ENCODE data around the gene TRIP12.

The TRIP12 gene

GRCh38 chr2:229740279-229740678, 181.5 kb downstream of the TRIP12 start:
- H2AFZ ChIP-seq (ENCODE audit: low read depth, low read length), result no peak overlapping the region

DNA sequence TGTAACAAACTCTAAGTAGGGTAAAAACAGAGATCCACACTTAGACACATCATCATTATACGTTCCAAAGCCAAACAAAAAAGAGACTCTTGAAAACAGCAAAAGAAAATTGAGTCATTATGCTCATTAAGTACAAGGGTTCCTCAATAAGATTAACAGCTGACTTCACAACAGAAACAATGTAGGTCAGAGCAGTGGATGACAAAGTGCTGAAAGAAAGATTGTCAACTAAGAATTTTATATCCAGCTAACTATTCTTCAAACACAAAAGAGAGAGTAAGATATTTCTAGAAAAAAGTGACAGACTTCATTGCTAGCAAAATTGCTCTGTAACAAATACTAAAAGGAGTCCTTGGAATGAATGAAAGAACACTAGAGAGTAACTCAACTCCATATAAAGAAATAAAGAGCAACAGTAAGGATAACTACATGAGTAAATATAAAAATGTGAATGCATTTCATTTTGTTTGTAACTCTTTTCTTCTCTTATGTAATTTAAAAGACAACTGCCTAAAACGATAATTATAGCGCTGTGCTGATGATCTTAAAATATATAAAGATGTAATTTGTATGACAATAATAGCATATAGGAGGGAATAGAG, 183.7 kb downstream of the TRIP12 start:
- H3K9me3 ChIP-seq (ENCODE audit: insufficient read depth, low read length), result peaks cover 12% of the 10 kb centered on the region; the same call in 1 of the 2 replicates
- H3K27me3 ChIP-seq (ENCODE audit: low read depth, low read length), result no peaks in the 10 kb centered on the region
- H3K4me3 ChIP-seq (ENCODE audit: low read length), result no peak overlapping the region
- H3K79me2 ChIP-seq (ENCODE audit: low read length), result no peaks in the 10 kb centered on the region
- no peaks in the 10 kb centered on the region for H4K20me1 ChIP-seq (ENCODE audit: insufficient read depth, low read length)
- no peak overlapping the region for H3K27ac ChIP-seq (ENCODE audit: low read length)
- no peak overlapping the region for H2AFZ ChIP-seq (ENCODE audit: low read depth, low read length)
- no peaks in the 10 kb centered on the region for H3K36me3 ChIP-seq (replicated peaks; ENCODE audit: low read depth, low read length)
- H3K4me2 ChIP-seq (ENCODE audit: low read length), result no peak overlapping the region
- H3K9ac ChIP-seq (ENCODE audit: low read length), result no peak overlapping the region
- H3K4me1 ChIP-seq (ENCODE audit: low read length), result no peaks in the 10 kb centered on the region
- TF ChIP-seq CTCF (IDR thresholded peaks at IDR 0.05; ENCODE audit: low read depth, low read length) (no peak), EZH2phosphoT487 (IDR thresholded peaks at IDR 0.05; ENCODE audit: low read depth) (no peak)

More at GRCh38 chr2:229740279-229740678, 181.5 kb downstream of the TRIP12 start:
- no peaks in the 10 kb centered on the region for H4K20me1 ChIP-seq (ENCODE audit: insufficient read depth, low read length)
- TF ChIP-seq CTCF (IDR thresholded peaks at IDR 0.05; ENCODE audit: low read depth, low read length), result no peak
- TF ChIP-seq EZH2phosphoT487 (IDR thresholded peaks at IDR 0.05; ENCODE audit: low read depth), result no peak
- H3K27me3 ChIP-seq (ENCODE audit: low read depth, low read length), result no peaks in the 10 kb centered on the region
- no peak overlapping the region for H3K9ac ChIP-seq (ENCODE audit: low read length)
- H3K4me1 ChIP-seq (ENCODE audit: low read length), result no peaks in the 10 kb centered on the region
- no peak overlapping the region for H3K27ac ChIP-seq (ENCODE audit: low read length)
- H3K4me3 ChIP-seq (ENCODE audit: low read length), result no peak overlapping the region
- H3K4me2 ChIP-seq (ENCODE audit: low read length), result no peak overlapping the region
- H3K79me2 ChIP-seq (ENCODE audit: low read length), result no peaks in the 10 kb centered on the region
- peaks cover 12% of the 10 kb centered on the region; the same call in 1 of the 2 replicates for H3K9me3 ChIP-seq (ENCODE audit: insufficient read depth, low read length)
- H3K36me3 ChIP-seq (replicated peaks; ENCODE audit: low read depth, low read length), result no peaks in the 10 kb centered on the region

GRCh38 chr2:229734410-229734809, 187.4 kb downstream of the TRIP12 start:
- Histone ChIP-seq H3K27ac (ENCODE audit: low read length) (no peak overlapping the region), H3K4me1 (ENCODE audit: low read length) (no peaks in the 10 kb centered on the region), H3K79me2 (ENCODE audit: low read length) (no peaks in the 10 kb centered on the region), H3K4me2 (ENCODE audit: low read length) (no peak overlapping the region), H3K36me3 (replicated peaks; ENCODE audit: low read depth, low read length) (no peaks in the 10 kb centered on the region), H3K9ac (ENCODE audit: low read length) (no peak overlapping the region), H3K4me3 (ENCODE audit: low read length) (no peak overlapping the region), H4K20me1 (ENCODE audit: insufficient read depth, low read length) (no peaks in the 10 kb centered on the region), H3K27me3 (ENCODE audit: low read depth, low read length) (no peaks in the 10 kb centered on the region), H2AFZ (ENCODE audit: low read depth, low read length) (no peak overlapping the region), H3K9me3 (ENCODE audit: insufficient read depth, low read length) (peaks cover 12% of the 10 kb centered on the region; the same call in 1 of the 2 replicates)
- TF ChIP-seq CTCF (IDR thresholded peaks at IDR 0.05; ENCODE audit: low read depth, low read length) (no peak), EZH2phosphoT487 (IDR thresholded peaks at IDR 0.05; ENCODE audit: low read depth) (no peak)

DNA sequence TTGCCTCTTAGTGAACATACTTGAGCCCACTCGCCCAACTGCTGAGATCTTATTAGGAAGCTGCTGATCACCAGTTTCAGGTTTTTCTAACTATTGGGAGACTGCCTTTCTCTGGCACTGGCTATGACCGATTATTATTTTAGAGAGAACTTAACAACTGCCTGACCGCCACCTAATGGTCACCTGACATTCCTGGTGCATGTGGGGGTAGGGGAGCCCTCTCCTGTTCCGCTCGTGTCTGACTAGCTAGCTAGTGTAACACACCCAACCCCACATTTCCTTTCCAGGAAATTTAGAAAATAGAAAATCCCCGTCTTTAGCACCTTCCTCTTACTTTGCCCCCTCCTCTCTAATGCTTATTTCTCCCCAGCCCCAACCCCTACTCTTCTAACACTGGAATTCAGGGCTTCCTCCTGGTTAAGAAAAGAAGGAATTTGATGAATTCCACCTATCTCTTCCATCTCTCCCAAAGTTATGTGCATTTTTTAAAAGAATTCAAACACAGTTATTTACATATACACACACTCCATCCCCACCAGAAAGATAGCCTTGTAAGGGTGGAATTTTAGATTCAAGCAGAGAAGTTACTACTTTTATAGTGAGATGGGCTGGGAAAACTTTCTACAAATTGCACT, 188.1 kb downstream of the TRIP12 start:
- H2AFZ ChIP-seq (ENCODE audit: low read depth, low read length), result no peak overlapping the region
- H3K27me3 ChIP-seq (ENCODE audit: low read depth, low read length), result no peaks in the 10 kb centered on the region
- no peak overlapping the region for H3K4me3 ChIP-seq (ENCODE audit: low read length)
- peaks cover 12% of the 10 kb centered on the region; the same call in 1 of the 2 replicates for H3K9me3 ChIP-seq (ENCODE audit: insufficient read depth, low read length)
- H4K20me1 ChIP-seq (ENCODE audit: insufficient read depth, low read length), result no peaks in the 10 kb centered on the region
- no peak overlapping the region for H3K9ac ChIP-seq (ENCODE audit: low read length)
- TF ChIP-seq CTCF (IDR thresholded peaks at IDR 0.05; ENCODE audit: low read depth, low read length) (no peak), EZH2phosphoT487 (IDR thresholded peaks at IDR 0.05; ENCODE audit: low read depth) (no peak)
- no peak overlapping the region for H3K27ac ChIP-seq (ENCODE audit: low read length)
- H3K4me2 ChIP-seq (ENCODE audit: low read length), result no peak overlapping the region
- no peaks in the 10 kb centered on the region for H3K36me3 ChIP-seq (replicated peaks; ENCODE audit: low read depth, low read length)
- H3K79me2 ChIP-seq (ENCODE audit: low read length), result no peaks in the 10 kb centered on the region
- H3K4me1 ChIP-seq (ENCODE audit: low read length), result no peaks in the 10 kb centered on the region

All from OCI-LY3 (cell line).